Dermis microvascular lymphatic vessel endothelial cell (primary cell): ENCODE data around the gene ANK2. TPM values are rescaled to one million over a fixed set of nuclear protein-coding genes. Genes with fewer than 3 reads are reported as not detected.

Experiments used
- DNase-seq, 2 donors: peaks; one replicate each; pipeline versions ENCODE4 v3.0.0 to v3.0.0-alpha.2; 2010; ENCODE audit warnings: low read depth in 2 of 2
- total RNA-seq: library from RNA; depleted of rRNA; stranded (reverse); fragments of >200 nt; gene quantifications from 2 replicates; pipeline ENCODE4 v1.2.1, GENCODE V29; 2014

Gene ANK2
- total RNA-seq, 1 donor from 2014 or later, result 72.4 TPM

DNA sequence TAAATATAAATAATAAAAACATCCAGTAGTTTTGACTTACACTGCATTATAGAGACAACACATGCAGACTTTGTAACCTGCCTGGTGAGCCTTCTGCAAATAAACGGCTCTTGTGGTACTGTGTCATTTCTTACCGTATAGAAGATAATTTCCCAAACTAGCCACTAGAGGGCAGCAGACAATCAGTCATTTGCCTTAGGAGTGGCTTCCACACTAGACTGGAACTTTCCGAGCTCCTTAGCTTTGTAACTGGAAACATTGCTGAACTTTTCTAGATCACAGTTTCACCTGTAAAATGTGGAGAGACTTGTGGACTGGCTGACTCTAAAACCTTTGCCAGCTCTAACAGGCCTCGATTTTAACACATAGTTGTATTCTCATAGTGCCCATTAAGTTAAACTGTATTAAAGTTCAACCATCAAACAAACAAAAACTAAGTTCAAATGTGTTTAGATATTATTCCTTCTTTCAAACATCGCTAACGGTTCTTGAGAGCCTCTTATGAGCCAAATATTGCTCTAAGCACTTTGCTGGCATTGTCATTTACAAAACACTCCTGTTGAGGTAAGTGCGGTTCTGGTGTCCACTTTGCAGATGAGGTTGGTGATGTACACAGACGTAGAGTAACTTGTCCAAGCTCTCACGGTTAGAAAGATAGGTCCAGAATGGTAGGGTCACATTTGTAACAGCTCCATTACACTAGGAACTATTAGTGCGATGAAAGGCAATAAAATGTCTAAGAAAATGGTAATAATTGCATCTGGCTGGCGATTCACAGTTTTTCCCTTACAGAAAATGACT lies 345.5 kb downstream of the ANK2 start:
- peak; percentile 86 to 90 for DNase-seq

DNA sequence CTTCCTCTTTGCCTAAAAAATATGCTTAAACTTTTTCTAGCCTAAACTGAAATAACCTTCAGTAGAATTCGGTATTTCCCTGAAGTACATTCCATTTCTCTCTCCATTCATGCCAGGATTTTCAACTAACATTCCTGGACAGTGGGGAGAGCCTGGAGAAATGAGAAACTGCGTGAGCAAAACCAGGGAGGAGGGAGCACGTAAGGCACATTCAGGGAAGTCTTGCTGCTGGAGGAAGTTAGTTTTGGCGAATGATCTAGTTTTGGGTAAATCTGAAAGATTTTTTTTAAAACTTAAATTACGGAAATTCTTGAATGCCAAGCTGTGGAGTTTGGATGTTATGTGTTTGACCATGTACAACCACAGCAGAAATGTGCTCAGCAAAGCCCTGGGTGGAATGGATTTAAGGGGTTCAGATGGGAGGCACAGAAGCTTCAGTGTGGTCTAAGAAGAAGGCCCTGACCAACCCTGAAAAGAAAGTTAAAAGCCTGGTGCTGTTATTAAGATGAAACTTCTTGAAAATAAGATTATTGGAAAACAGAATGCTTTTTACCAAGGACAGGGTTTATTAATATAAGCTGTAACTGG lies 347.8 kb downstream of the ANK2 start:
- DNase-seq, result peak in 1 of 2 donors; percentile 39

DNA sequence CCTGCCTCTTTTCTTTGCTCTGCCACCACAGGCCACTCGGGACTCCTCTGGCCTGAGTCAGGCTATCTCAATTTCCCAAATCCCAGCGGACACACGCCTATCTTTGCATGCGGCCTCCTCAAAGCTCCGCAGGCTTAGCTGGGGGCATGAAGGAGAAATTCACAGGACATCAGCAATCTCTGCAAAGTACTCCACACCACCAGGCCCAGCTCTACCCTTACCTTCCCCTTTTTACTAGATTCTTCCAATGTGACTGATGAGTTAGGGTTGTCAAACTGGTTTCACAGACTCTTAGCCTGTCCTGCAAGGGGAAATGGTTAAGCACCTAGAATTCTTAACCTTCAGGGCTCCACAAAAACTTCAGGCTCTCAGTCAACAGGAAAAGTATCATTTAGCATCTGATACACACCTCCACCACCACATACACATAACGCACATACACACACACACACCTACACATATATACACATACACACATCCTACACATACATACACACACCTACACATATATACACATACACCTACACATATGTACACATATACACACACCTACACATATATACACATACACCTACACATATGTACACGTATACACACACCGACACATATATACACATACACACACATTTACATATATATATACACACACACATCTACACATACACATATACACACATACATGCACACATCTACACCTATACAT lies 349.1 kb downstream of the ANK2 start:
- DNase-seq, result no peak

DNA sequence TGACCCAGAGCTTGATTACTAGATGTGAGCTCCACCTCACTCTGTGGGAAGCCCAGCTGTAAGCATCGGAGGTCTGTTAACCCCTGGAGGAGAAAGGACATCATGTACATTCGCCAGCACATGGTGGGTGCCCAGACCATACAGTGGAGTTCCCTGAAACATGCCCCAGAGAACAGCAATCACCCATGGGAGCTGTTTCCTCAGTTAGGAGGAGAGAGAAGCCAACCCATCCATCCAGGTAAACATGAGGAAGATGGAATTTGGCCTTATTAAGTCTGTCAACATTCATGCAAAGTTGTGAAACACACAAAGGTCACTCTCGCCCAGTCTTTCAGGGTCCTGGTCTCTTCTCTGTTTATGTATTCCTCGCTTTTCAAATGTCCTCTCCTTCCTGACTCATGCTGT lies 354.7 kb downstream of the ANK2 start:
- DNase-seq, result no peak

DNA sequence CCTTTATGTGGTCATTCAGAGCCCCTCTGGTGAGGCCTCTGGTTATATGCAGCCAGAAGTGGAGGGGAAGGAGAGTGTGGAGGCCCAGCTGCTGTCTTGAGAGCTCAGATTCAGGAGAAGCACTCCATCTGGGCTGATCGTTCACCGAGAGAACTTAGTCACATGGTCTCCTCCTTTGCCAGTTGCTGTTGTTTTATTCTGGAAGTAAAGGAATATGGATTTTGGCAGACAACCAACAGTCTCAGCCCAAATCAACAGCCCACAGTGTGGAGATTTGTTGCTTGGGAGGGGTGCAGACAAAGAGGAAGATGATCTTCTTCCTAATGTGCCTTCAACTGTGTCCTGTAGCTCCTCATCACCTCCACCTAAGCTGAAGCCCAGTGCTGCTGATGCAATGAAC lies 355.4 kb downstream of the ANK2 start:
- peak in 1 of 2 donors; percentile 34 for DNase-seq

DNA sequence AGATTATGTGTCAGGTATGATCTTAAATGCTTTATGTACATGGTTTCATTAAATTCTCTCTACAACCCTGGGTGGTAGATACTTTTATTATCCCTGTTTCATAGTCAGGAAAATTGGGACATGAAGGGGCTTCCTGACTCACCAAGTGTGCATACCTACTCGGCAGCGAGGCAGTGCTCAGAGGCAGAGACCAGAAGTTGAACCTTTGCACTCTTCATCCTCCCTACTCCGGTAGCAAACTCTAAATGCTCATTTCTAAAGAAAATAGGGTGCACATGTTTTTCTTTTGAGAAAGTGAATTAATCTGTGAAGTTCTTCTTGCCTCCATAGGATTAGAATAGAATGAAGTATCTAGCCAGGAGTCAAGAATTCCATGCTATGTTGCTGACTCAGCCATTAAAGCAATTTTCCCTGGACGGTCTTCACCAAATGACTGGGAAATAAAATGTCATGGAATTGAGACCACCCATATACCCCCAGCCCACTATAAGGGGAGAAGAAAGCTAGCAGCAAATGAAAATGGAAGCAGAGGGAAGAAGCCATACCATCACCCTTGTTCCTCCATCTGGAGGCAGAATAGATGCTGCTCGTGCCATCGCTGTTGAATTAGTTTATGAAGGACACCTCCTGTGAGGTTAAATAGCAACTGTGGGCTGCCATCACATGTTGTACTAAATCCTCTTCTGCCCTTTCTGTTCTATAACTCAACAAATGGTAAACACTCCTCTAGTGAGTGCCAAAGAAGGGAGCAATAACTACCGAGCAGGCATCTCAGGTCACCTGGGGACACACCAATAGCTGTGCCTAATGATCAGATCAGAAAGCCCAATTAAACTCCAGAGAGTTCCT lies 356.6 kb downstream of the ANK2 start:
- DNase-seq, result no peak

DNA sequence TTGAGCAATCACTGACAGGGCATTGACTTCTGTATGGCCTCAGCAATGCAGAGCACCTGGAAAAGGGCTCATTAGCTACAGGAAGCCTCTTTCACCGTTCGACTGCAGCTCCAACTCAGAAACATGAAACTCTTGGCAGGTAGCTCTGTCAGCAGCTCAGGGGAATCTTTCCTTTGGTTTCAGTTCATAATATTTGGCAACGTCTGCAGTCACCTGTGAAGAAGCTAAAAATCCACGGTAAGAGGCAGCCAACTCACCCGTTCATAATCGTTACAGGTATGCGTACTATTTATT lies 357.2 kb downstream of the ANK2 start:
- peak; percentile 34 to 42 for DNase-seq

DNA sequence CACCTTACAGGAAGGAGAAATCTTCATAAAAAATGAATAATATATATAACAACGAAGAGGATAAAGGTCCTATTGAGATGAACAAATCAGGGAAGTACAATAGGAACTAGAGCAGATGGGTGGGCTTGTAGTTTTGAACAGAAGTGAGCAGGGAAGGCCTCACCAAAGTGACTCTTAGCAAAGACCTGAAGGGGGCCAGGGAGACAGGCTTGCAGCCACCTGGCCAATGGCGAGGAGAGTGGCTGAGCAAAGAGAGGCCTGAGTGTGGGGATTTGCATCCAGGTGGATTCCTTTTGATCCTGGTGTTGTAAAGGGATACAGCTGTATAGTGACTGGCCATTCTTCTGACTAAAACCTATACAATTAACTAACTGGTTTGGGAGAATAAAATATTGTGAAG lies 358.0 kb downstream of the ANK2 start:
- DNase-seq, result no peak

DNA sequence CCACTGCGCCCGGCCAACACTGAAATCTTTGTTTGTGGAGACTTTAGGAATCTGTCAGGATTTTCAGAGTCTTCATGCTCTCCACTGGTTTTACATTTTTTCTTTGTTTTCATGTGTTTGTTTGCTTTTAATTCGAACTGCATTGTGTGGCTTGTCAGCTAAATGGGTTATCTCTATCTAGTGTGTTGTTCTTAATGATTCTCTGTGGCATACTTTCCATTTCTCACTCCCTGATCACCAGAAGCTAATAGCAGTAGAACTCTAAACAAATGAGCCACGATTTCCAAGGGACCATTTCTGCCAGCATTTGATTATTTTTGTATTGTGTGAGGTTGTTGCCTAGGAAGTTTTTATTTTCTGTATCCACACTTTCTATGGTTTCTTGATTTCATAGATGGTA lies 359.7 kb downstream of the ANK2 start:
- DNase-seq, result no peak

DNA sequence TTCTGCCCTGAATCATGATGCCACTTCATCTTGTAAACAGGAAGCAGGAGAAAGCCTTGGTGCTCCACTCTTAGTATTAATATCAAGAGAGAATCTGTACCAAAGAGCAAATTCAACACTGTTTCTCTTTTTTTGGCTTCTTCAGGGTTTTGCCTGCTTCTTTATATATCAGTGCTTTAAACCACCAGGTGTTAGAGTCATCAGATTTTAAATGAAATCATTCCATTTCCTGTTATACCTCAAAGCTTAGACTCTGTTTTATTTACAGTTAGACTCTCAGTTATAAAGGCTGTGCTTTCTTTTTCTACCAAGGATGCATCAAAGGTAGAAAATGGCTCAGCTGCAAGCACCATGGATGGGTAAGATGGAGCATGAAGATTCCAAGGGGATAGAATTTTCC lies 361.2 kb downstream of the ANK2 start:
- DNase-seq, result no peak

DNA sequence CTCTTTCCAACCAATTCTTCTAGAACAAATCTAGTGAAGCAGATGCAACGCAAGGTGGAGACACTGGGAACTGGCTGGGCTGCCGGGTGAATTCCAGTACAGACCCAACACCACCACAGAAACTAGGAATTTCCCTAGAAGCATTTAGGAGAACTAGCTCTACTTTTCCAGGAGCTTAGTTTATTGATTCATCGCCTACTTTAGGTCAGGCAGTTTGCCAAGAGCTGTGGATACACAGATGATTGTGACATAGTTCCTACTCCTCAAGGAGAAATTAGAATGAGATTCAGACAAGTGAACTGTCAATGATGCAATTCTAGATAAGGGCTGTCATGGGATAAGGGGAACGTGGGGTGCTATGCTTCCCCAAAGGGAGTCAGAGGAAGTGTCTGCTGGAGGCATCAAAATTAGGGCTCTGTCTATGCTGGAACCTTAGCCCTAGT lies 362.1 kb downstream of the ANK2 start:
- DNase-seq, result peak in 1 of 2 donors; percentile 21

DNA sequence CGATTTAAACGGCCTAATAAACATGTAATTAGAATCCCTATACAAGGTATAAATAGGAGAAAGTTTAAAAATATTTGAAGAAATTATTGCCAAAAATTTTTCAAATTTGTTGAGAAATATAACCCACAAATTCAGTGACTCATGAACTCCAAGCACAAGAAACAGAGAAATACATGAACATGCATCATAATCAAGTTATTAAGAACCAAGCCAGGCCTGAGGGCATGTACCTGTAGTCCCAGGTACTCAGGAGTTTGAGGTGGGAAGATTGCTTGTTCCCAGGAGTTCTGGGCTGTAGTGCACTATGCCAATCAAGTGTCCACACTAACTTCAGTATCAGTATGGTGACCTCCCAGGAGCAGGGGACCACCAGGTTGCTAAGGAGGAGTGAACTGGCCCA lies 370.2 kb downstream of the ANK2 start:
- no peak for DNase-seq

DNA sequence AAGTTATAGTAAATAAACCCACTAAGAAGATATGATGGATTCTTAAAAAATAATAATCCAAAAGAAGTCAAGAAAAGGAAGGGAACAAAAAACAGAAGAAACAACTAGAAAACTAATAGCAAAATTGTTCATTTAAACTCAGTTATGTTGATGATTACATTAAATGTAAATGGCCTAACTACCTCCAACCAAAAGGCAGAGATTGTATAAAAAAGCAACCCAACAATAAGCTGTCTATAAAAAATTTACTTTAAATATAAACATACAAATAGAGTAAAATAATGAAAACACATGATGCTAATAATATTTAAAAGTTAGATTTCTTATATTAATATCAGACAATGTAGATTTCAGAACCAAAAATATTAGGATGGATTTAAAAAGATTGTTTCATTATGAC lies 371.5 kb downstream of the ANK2 start:
- DNase-seq, result no peak

DNA sequence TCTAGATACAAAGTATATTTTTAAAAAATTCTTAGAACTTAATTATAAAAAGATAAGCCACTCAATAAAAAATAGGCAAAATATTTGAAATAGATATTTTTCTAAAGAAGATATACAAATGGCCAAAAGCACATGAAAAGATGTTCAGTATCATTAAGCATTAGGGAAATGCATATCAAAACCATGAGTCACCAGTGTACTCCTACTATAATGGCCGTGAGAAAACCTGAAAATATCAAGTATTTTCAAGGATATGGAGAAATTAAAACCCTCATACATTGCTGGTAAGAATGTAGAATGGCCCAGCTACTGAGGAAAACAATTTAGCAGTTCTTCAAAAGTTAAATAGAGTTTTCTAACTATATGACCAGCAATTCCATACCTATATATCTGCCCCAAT lies 374.2 kb downstream of the ANK2 start:
- DNase-seq, result no peak

DNA sequence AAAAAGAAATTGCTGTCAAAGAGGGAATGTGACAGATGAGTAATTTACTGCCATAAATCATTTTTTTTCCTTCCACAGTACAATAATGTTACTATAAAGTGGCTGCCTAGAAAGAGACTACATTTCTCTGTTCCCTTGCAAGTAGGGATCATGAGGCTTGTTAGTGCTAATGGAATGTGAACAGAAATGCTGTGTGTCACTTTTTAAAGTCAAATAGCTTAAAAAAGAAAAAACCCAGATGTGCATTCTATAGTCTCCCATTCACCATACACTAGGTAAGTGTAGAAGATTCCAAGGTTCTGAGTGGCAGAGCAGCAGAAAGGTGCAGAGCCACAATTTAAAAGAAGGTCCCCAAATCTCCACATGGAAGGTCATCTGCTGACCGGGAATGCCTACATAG lies 383.7 kb downstream of the ANK2 start:
- DNase-seq, result no peak
